ENCODE results near the gene TMEM183A.

DNA sequence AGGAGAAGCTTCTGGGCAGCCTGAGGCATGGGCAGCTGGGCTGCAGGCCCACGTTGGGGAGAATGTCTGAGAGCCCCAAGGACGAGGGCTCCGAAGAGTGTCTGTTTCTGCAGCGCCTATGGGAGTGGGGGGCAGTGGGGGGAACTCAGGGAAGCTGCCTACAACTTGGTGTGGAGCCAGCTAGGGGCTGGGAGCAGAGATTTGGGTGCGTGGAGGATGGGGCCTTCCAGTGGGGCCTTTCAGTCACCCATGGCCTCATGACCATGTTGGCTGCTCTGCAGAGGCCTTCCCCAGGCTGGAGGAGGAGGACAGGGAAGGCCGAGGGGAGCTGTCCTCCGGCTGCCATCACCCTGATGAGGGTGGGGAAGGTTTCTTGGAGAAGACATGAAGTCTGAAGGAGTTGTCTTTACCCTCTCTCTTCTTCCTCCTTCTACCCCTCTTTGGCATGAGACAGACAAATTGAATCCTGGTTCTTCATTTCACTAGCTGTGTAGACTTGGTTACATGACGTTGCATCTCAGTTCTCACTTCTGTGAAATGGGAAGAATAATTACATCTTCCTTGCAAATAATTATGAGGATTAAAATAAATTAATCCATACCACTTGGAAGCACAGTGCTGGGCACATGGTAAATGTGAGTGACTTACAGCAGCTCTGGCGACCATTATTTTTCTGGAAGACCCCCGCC is 27.4 kb downstream of the TMEM183A start:
- TF ChIP-seq, protein P1, sequence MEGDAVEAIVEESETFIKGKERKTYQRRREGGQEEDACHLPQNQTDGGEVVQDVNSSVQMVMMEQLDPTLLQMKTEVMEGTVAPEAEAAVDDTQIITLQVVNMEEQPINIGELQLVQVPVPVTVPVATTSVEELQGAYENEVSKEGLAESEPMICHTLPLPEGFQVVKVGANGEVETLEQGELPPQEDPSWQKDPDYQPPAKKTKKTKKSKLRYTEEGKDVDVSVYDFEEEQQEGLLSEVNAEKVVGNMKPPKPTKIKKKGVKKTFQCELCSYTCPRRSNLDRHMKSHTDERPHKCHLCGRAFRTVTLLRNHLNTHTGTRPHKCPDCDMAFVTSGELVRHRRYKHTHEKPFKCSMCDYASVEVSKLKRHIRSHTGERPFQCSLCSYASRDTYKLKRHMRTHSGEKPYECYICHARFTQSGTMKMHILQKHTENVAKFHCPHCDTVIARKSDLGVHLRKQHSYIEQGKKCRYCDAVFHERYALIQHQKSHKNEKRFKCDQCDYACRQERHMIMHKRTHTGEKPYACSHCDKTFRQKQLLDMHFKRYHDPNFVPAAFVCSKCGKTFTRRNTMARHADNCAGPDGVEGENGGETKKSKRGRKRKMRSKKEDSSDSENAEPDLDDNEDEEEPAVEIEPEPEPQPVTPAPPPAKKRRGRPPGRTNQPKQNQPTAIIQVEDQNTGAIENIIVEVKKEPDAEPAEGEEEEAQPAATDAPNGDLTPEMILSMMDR (IDR thresholded peaks at IDR 0.05; ENCODE audit: borderline replicate concordance, extremely low read depth, low read length, poor library complexity, severe bottlenecking) = no peak
- TF ChIP-seq EZH2 (IDR thresholded peaks at IDR 0.05; ENCODE audit: borderline replicate concordance, low read depth, low read length, severe bottlenecking) = no peak
